Smooth muscle cell of the brain vasculature (primary cell): ENCODE measurements around the gene THSD7B.

Source experiments
- DNase-seq: peaks from one replicate; pipeline ENCODE4 v3.0.0-alpha.2; 2012; ENCODE audit warnings: low read depth, low spot score

Gene THSD7B

DNA sequence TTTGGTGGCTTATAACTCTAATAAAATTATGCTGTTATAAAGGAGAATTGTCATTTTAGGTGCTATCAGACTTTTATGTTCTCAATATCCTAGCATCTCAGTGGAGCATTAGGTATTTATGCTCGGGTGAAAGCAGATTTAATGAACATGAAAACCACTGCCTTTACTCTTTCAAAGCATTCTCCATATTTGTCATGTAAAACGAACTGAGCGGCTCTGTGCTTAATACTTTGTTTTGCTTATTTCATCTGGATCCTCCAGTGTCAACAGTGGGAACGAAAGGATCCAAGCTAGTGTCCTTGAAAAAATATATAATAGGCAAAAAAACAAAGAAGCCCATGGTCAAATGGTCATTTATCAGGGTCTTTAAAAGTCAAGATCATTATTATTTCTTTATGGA, 53.5 kb downstream of the THSD7B start:
- no peak for DNase-seq

DNA sequence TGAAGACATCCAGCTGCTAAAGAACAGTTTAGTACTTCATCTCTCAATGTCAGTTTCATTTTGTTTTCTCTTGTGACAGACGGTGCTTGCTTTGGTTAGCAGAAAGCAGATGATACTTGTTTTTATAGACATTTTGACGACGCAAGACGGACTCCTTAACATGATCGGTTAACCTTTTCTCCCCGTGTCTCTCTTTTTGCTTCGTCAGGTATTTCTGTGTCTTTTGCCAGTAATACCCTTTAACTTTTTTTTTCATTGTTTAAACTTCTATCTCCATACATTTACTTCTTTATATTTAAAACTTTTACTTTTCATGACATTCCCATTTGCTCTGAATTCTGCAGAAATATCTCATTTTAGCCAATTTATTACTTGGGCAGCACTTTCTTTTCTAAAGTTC, 57.9 kb downstream of the THSD7B start:
- DNase-seq: no peak

GRCh38 chr2:136828162-136828561, 62.8 kb downstream of the THSD7B start:
- DNase-seq: no peak

GRCh38 chr2:136828774-136829173, 63.4 kb downstream of the THSD7B start:
- DNase-seq: no peak

DNA sequence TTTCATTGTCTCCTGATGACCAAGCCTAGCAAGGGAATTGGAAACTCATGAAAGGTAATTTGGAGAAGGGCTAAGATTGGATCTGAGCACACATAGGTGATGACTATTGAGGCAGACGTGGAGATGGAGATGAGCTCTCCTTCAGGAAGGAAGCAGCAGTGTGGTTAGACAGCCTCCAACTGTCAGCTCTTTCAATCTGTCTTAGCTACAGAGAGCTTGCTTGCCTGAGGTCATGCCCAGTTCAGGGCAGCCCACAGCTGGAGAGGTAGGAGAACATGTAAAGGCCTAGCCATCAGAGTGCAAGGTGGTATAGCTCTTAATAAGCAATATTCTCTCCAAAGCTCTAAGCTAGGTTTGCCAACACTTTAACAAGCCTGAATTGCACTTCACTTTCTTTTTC, 79.2 kb downstream of the THSD7B start:
- DNase-seq: no peak

DNA sequence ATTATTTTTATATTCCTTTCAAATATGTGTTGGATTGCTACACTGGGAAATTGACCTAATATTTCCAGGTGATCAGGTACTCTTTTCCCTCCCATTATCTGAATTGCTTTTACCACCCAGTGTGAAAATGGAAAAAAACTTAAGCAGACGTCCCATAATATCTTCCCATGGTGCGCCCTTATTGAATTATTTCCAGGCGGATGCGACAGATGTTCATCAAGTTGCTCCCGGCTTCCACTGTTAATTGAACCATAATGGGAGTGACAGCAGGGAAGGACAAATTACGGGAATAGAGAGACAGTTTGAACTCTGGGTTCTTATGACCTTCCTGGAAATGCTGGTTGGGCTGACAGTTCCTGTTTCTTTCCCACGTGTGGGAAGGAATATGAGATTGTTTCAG, 93.3 kb downstream of the THSD7B start:
- DNase-seq: no peak

GRCh38 chr2:136860443-136860958, 95.2 kb downstream of the THSD7B start:
- no peak for DNase-seq

DNA sequence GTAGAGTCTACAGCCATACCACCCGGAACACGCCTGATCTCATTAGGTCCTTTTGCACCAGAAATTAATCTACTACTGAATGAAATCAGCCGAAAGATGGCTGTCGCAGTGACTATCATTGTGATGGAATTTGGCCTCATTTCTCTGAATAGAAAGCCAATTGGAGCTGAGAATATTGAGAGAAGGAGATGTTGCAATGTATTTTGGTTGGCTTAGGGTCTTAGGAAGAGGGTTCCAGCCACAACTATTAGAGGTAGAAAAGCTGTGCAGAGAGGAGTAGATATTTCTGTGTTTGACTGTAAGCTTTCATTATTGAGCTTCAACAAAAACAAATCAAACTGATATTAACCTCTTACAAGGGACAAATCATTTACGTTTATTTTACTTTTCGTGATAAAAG, 98.1 kb downstream of the THSD7B start:
- DNase-seq: no peak

DNA sequence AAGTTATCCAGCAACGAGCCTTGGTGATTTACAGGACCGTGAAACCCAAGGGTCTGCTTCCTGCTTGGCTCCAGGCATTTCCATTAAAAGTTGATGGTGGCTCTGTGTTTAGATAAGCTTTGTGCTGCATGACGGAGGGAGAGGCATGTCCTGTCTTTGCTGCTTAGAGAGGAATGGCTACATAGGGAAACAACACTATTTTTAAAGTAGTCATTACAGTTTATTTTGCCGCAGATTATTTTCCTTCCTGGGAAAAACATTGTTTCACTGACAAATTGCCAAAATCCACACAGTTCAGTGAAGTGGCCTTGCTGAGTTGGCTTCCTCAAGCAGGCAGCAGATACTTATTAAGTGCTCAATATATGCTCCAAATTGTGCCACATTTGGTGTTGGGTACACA, 98.5 kb downstream of the THSD7B start:
- DNase-seq: peak; percentile 2

- DNase-seq: no peak
Measured at GRCh38 chr2:136871424-136871823, 106.1 kb downstream of the THSD7B start.

- no peak for DNase-seq
Measured at GRCh38 chr2:136874258-136874657, 108.9 kb downstream of the THSD7B start.

DNA sequence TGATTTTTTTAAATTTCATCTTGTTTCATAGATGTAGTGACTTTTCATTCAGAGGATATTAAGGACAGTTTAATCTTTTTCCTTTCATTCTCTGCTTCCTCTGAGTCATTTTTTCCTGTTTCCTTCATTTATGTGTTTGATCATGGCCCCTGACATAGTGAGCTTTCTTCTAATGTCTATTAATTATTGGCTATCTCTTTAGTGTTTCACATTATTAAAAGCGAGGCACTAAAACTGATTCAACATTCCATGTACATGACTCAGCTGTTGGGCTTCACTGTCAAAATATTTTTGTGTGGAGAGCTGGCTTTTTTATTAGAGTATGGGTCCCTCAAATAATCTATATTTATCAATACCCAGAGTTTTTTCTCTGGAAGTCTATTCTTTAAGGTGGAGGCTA, 125.8 kb downstream of the THSD7B start:
- DNase-seq: no peak

- DNase-seq: no peak
Measured at GRCh38 chr2:136894007-136894634, 128.8 kb downstream of the THSD7B start.

GRCh38 chr2:136901732-136902131, 136.4 kb downstream of the THSD7B start:
- no peak for DNase-seq

DNA sequence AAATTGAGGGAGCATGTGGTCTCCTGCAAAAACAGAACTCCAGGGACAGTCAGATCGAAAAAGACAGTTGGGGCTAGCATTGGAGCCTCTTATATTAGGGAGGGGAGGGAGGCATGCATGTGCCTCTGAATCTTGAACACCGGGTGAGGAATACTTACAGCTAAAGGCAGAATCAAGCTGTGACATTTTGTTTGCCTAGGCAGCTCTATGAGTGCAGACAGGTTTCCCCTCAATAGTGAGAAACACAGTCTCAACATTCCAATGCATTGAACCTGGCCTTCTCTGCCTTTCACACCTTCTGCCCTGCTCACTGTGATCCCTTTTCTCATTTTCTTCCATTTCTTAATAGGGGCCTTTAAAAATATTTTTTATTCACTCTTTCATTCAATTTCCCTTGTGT, 140.4 kb downstream of the THSD7B start:
- no peak for DNase-seq

GRCh38 chr2:136909777-136910176, 144.4 kb downstream of the THSD7B start:
- DNase-seq: no peak

- no peak for DNase-seq
Measured at GRCh38 chr2:136916131-136916530, 150.8 kb downstream of the THSD7B start.

GRCh38 chr2:136917411-136917881, 152.1 kb downstream of the THSD7B start:
- DNase-seq: no peak

- no peak for DNase-seq
Measured at GRCh38 chr2:136919682-136920081, 154.3 kb downstream of the THSD7B start.

DNA sequence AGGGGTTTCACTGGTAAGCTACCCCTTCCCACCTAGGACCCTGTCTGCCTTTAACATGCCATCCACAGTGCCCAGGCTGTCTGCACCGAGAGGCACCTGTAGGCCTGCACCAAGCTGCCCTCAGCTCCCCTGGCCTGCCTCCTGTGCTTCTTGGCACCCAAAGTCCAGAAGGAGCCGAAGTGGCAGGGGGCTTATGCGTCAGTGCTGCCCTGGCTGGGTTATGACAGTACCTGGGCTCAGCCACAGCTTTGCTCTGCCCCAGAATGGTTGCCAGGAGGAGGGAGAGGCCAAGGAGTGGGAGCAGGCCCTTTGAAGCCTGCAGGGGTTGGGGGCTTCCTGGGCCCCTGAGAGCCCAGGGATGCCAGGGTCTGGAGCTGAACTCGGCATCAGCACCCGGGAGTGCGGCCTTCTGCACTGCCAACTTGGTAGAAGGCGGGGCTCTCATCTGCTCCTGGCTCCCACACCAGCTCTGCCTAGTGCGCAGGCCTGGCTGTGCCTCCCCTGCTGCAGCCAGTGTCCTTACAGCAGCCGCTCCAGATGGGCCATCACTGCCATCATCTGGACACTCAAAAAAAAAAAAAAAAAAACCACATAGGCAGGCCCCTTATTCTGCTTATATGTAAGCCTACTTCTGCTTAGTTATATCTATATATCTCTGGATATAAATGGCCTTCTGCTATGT, 155.4 kb downstream of the THSD7B start:
- no peak for DNase-seq

GRCh38 chr2:136927156-136927555, 161.8 kb downstream of the THSD7B start:
- DNase-seq: no peak

DNA sequence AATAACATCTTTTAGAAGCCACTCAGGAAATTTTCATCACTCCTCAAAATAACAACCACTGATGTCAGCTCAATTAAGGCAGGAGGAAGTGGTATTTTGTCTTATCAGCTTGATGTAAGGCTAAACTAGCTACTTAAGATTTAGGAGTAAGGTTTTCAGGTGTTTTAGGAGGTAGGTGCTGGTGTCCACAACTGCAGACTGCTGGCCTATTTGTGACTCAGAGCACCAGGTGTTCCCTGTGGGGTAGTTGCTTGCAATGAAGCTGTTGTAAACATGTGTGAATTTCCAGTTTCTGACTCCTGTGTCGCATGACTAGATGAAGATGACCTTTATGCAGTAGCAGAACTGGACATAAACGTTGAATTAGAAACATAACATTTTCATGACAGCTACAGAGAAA, 164.2 kb downstream of the THSD7B start:
- no peak for DNase-seq

- DNase-seq: no peak
Measured at GRCh38 chr2:136932700-136933099, 167.4 kb downstream of the THSD7B start.
